HT1080 (cell line): ENCODE data around the gene NHSL2. TPM values are rescaled to one million over a fixed set of nuclear protein-coding genes. Genes with fewer than 3 reads are reported as not detected.

Experiments used
- DNase-seq: peaks from one replicate; pipeline ENCODE4 v3.0.0-alpha.2; 2015; ENCODE audit warnings: low read depth
- total RNA-seq: library from RNA; depleted of rRNA; stranded (reverse); fragments of >200 nt; shearing (Covaris generic); gene quantifications from 2 replicates; pipeline ENCODE4 v1.2.3, GENCODE V29; 2014

NHSL2 gene
- total RNA-seq, 1 experiment from 2014 or later = 1.7 TPM

- peak; percentile 83 for DNase-seq
These were observed 216.0 kb downstream of the NHSL2 start for GRCh38 chrX:72126539-72127140.

DNA sequence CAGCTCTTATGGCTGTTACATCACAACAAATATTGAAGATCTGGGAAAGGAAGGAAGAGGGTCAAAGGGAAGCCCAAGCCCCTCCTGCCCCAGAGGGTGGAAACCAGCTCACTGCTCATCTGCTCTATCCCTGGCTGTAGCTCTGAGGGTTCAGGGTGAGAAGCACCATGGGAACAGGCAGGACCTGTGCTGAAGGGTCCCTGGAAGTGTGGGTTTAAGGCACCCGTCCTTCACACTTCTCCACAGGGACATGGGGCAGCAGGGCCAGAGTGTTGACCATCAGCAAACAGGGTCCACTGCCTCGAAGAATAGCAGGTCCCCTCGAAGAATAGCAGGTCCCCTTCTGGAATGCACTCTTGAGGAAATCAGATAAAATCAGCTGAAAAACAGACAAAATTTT is 216.7 kb downstream of the NHSL2 start:
- no peak for DNase-seq

- DNase-seq = no peak
These were observed 217.7 kb downstream of the NHSL2 start for GRCh38 chrX:72128183-72128834.

DNA sequence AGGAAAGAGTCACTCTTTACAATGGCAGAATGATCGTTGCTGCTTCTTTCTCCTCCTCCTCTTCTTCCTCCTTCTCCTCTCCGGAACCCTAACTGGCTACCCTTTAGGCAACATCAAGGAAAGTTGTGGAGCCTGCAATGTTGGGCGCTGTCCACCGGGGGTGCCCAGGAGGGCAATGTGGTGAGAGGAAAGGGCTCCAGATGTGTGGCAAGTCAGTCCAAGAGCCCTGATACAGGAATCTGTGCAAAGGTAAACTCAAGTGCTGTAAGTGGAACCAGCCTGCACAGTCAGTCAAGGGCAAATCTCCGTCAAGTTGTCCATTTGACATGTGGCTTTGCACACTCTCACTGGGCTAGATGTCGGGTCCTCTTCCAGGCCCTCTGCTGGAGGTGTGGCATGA is 218.2 kb downstream of the NHSL2 start:
- no peak for DNase-seq

GRCh38 chrX:72129661-72130060 is 219.0 kb downstream of the NHSL2 start:
- no peak for DNase-seq

- DNase-seq = no peak
These were observed 219.6 kb downstream of the NHSL2 start for GRCh38 chrX:72130156-72130761.

- no peak for DNase-seq
These were observed 220.2 kb downstream of the NHSL2 start for GRCh38 chrX:72130762-72131250.

DNA sequence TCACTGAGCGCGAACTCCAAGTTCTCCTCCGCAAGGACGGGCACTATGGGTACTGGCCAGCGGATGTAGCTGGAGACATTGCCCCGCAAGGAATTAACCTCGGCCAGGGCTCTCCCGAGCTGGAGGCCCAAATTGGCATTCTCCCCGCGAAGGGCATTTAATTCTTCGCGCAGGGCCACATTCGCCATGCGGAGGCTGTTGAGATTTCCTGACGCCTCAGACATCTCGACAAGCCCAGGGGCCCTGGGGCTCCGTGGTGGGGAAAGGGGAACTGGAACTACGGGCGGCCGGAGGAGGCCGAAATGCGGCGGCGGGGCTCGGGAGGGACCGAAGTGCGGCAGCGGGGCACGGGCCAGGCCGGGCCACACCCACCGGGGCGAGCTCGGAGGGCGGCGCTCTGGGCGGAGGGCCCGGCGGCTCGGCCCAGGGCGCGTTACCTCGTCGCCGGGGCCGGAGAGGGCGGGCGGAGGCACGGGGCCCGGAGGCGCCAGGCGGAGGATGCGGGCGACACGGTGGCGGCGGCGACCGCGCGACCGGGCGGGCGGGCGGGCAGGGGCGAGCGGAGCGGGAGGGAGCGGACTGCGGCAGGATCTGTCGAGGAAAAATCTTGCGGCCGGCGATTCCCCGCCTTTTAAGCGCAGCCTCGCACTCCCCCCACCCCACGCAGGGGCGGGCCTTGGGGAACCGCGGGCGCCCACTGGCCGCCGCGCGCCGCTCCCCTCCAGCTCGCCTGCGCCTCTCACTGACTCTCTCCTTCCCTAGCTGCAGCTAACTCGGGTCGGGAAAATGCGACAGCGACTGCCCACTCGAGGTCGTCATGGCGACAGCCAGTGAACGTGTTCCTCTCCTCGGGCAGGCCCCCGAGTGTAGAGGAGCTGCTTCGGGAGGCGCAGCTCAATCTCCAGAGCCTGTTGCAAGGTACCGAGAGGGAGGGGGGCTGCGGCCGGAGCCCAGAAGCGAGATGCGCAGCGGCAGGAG is 221.0 kb downstream of the NHSL2 start, which contains the start of gene RTL5:
RTL5 (minus strand) TSS at position 599 of the 978 bp plus-strand sequence.
- DNase-seq = no peak

GRCh38 chrX:72132456-72132855 is 221.8 kb downstream of the NHSL2 start:
- no peak for DNase-seq

- DNase-seq = no peak
These were observed 223.4 kb downstream of the NHSL2 start for GRCh38 chrX:72133851-72134546.

DNA sequence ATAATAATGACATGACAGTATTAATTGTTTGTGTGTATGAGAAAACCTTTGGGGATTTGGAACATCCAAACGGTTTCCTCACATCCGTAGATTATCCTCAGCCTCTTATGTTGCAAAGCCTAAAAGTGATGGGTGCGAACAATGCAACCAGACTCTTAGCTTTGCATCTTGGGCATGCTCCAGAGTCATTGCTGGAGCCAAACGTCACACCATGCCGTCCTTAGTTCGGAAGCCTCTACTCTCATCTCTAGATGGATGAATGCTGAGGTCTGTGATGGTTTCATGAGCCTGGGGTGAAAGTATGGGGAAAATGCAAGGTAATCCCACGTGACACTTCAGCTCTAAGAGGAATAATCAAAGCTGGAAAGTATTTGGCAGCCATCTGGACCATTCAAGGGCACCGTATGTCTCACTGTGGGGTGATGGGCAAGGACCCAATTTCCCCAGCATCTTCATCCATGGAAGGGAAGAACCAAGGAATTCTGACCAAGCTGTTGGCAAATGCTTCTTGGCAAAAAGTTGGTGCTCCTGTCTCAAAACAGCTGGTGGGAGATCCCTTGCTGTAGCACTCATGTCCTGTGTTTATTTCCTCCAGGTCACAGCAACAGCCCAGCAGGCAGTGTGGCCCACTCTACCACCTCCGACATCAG is 227.3 kb downstream of the NHSL2 start:
- DNase-seq = no peak

DNA sequence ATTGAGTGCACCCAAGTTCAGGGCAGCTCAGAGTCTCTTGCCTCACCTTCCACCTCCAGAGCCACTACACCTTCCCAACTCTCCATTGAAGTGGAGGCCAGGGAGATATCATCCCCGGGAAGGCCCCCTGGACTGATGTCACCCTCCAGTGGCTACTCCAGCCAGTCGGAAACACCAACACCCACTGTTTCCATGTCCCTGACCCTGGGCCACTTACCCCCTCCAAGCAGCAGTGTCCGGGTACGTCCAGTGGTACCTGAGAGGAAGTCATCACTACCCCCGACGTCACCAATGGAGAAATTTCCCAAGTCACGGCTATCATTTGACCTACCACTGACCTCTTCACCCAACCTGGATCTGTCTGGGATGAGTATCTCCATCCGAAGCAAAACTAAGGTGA is 228.9 kb downstream of the NHSL2 start:
- no peak for DNase-seq

DNA sequence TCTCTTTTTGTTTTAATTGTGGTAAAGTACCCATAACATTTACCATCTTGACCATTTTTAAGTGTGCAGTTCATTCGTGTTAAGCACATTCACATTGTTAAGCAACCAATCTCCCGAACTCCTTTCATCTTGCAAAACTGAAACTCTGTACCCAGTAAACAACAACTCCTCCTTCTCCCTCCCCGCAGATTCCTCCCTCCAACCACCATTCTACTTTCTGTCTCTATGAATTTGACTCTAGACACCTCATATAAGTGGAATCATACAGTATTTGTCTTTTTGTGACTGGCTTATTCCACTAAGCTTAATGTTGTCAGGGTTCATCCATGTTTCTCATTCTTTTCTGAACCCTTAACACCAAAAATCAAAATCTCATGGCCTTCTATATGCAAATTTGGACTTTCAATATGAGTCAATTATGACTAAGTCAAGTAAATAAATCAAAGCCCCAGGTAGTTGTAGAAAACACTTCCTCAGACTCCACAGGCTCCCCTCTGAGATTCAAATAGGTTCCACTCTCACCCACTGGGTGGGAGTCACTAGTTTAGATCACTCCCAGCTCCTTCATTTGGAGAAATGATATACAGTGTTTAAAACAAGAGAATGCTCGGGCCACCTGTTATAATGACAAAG is 230.8 kb downstream of the NHSL2 start:
- no peak for DNase-seq

GRCh38 chrX:72142094-72142793 is 231.6 kb downstream of the NHSL2 start:
- DNase-seq = no peak

GRCh38 chrX:72142794-72143608 is 232.4 kb downstream of the NHSL2 start:
- DNase-seq = no peak

GRCh38 chrX:72143609-72143907 is 232.9 kb downstream of the NHSL2 start:
- no peak for DNase-seq

GRCh38 chrX:72145181-72145580 is 234.5 kb downstream of the NHSL2 start:
- DNase-seq = no peak

DNA sequence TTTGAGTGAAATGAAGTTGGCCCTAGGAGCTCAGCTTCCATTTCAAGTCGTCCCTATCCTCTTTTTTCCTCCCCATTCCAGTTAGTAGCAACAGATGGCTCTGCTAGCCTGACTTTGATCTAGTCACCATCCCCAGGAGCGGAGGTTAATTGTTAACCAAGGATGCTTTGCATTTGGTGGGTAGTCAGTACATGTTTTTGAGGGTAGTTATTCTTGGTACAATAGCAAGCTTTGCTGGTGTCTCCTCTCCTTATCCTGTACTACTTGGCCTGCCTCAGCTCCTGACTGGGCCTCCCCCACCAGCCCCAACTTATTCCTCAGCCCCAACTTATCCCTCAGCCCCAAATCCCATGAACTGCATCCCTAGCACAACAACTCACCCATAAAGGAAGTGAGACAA is 235.9 kb downstream of the NHSL2 start:
- no peak for DNase-seq

DNA sequence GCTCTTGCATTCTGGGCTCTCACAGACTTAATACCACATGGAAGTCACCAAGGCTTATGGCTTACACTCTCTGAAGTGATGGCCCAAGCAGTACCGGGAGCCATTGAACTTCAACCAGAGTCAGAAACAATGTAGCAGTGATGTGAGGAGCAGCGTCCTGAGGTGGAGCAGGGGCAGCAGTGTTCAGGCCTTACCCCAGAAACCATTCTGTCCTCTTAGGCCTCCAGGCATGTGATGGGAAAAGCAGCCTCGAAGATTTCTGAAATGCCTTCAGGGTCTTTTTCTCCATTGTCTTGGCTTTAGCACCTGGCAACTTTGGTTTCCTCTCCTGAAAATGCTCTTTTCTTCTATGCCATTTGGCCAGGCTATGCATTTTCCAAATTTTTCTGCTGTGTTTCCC is 248.1 kb downstream of the NHSL2 start:
- no peak for DNase-seq
